Stimulated activated CD4-positive, alpha-beta T cell treated with anti-CD3 and anti-CD28 coated beads, Interleukin-4, amount 100 ng/mL, for 48 hours (primary cell): ENCODE results near the gene NDUFS6.
"Not testable (repeated sequence)": the region's sequence is repeated elsewhere in the genome, so short reads cannot be mapped to it uniquely, and the experiment has no call there.

ENCODE experiments used
- DNase-seq, 2 donors: peaks; one replicate each; pipeline ENCODE4 v3.0.0-alpha.2; 2020; ENCODE audit warnings: low read depth in 2 of 2

The NDUFS6 gene

DNA sequence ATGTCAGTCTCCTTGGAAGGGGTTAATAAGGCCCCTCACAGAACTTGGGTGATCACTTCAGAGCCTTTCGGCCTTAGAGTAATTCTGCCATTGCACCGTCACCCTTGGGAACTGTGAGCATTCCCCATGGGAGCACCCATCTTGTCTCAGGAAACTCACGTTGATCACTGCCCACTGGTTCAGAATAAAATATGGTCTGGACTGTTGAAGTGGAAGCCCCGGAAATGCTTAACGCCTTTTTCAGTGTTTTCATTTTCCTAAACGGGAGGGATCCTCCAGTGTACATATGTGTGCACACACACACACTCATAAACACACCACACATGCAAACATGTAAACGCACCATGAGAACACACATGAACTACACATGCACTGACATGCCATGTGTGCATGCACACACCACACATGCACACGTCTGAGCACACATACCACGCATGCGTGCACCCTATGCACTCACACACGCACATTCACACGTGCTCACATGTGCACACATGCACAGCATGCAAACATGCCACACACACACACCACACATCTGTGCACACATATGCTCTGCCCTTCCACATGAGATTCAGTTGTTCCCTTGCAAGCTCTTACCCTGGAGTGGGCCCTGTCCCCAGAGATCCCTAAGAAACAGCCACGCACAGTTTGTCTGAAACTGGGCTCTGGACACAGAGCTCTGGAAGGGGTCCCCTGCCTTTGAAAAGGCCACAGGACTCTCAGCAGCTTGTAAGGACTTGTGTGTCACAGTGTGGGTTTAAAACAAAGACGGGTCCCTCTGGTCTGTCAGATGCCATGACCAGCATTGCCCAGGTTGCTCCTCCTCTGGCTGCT, 18.6 kb upstream of the NDUFS6 start:
- DNase-seq = no peak

GRCh38 chr5:1783216-1783554, 18.0 kb upstream of the NDUFS6 start:
- no peak for DNase-seq

DNA sequence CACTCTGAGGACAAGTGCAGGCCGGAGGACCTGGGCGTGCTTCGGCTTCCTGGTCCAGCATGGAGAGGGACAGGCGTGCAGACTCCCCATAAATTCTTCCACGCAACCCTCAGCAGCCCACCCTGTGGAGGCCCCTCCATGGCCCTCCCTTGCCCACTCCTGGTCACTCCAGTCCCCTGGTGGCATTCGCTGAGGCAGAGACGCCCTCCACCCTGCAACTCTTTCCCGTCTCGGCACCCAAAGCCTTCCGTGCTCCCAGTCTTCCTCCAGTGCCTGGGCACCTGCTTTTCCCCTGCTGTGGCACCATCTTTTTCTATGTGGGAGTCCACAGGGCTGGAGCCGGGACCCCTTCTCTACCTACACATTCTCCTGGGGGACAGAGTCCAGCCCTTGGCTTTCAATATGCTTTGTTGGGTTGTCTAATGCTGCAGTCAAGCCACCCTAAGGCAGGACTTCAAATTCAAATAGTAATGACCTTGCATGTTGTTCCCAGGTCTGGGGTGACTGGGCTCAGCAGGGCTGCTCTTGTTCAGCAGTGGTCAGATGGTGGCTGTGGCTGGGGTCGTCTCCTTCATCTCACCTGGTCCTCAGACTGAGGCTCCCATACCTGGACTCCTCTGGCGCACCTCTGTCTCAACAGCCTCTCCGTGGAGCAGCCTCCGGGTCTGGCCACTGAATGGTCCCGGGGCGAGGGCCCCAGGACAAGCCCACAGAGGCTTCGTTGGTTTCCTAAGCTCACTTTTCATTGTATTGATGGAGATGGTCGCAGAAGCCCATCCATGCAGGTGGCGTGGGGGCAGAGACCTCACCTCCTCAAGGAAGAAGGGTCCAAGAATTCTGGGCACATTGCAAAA, 16.8 kb upstream of the NDUFS6 start:
- no peak for DNase-seq

DNA sequence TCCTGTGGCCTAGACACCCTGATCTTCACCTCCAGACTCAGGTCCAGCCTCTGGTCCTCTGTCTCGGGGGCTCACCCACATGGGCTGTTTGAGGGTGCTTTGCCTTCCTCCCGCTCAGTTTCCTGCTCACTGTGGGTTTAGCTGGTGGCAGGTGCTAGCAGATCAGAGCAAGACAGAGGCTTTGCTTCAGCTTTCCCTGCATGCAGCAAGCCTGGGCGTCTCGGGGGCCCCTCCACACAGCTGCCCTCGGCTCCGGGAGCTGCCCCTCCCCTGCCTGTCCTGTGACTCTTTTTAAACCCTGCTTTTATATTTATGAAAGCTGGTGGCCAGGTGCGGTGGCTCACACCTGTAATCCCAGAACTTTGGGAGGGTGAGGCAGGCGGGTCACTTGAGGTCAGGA, 16.1 kb upstream of the NDUFS6 start:
- no peak for DNase-seq

DNA sequence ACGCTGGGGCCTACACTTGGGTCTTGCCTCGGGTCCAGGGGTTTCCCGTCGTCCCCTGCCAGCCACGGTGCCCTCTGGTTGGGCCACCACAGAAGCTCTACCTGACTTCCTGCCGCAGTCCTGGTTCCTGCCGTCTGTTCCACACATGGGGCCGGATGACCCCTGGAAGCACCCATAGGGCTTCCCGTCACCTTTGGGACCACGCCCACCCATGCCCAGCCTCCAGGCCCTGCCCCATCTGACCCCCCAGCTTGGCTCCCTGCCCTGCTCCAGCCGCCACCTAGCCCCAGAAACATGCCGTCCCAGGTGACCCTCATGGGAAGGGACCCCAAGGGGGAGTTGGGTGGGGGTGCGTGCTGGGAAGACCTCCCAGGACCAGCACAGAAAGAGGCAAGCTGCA, 15.2 kb upstream of the NDUFS6 start:
- DNase-seq = no peak

DNA sequence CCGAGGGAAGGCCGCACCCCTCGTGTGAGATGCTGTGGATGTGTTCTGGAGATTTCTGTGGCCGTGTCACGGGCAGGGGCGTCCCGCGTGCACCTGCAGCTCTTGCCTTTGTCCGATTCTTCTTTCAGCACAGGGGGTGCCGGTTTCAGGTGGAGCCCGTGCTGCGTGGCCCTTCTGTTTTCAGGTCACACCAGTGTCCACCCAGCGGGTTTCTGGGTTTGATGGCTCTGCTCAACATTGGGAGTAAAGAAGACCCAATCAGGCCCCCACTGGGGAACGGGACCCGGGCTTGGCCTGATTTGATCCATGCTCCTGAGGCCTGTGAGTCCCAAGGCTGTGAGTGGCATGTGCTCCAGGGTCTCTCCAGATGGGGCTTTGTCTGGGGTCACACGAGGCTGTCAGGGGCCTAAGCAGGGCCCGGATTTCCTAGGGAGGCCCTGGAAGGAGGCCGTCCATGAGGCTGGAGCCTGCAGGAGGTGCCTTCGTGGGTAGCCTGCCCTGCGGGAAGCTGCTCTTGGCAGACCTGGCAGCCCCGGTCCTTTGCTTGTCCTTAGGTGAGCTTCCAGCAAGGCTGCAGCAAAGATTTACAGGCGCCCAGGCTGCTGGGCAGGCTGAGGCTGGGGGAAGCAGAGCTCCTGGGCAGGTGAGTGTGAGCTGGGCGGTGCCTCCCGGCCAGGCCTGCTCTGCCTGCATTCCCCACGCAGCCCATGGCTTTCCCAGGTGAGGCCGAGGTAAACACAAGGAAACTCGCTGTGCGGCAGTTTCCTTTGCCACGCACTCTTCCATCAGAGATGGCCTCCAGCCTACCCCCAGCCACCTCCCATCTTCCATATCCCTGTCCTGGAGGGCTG, 14.4 kb upstream of the NDUFS6 start:
- DNase-seq = no peak

GRCh38 chr5:1787472-1788047, 13.6 kb upstream of the NDUFS6 start:
- DNase-seq = no peak

DNA sequence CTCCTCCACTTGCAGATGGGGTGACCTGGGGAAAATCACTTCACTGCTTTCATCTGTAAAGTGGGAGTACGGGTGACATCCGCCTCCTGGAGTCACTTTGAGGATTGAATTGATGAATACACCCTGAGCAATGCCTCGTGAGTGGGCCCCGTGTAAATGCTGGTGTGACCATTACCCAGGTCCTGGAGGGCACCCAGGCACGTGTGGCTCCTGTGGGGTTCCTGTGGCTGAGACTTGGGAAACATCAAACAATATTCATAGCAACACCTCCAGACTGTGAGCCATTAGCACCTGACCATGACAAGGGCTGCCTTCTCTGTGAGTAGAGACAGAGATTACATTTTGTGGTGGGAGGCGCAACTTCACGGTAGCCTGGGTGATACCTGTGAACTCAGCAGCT, 13.0 kb upstream of the NDUFS6 start:
- no peak for DNase-seq

- DNase-seq = no peak
Measured at GRCh38 chr5:1788828-1789227, 12.4 kb upstream of the NDUFS6 start.

DNA sequence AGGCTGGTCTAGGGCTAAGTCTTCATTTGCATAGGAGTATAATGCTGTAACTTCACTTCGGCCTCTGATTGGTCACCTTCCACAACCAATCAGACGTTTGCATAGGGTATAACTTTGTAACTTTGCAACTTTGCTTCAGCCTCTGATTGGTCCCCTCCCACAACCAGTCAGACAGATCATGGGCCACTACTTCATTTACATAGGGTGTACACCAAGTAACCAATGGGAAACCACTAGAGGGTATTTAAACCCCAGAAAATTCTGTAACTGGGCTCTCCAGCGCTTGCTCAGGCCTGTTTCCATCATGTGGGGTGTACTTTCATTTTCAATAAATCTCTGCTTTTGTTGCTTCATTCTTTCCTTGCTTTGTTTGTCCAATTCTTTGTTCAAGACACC, 11.8 kb upstream of the NDUFS6 start:
- not testable (repeated sequence) for DNase-seq

DNA sequence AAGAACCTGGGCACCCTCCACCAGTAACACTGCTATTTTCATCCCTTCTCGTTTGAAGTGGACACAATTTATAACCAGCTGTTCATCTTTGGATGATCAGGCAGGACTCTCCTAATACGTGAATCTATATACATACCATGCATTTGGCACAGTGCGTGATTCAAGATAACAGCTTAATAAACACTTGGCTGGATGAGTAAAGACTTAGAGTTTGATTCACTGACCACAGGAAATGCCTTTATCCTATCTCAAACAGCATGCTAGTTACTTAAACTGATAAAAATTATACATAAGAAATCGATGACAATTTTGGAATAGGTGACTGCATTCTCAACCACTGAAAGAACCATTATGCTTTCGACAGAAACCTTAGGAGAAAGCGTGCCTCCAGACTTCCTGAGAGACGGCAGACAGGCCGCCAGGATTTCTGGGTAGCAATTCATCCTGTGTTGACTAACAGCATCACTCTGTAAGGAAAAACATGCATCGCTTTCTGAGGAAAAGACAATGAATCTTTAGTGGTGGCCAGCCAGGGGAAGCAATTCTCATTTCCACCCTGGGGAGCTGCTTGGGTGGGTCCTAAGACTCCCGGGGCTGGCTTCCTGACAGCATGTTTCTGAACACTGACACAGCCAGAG, 11.3 kb upstream of the NDUFS6 start:
- no peak for DNase-seq

DNA sequence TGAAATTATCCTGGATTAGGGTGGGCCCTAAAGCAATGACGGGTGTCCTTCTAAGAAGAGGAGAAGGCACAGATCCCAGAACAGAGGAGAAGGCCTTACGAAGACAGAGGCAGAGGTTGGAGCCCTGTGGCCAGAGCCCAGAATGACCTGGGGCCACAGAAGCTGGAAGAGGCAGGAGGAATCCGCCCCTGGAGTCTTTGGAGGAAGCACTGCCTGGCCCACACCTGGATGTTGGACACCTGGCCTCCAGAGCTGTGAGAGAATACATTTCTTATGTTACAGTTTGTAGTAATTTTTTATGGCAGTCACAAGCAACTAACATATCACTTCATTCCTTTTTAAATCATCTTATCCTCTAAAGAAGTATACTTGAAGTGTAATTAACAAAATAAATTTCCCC, 10.0 kb upstream of the NDUFS6 start:
- no peak for DNase-seq

- peak; percentile 55 to 68 for DNase-seq
Measured at GRCh38 chr5:1792842-1793266, 8.4 kb upstream of the NDUFS6 start.

DNA sequence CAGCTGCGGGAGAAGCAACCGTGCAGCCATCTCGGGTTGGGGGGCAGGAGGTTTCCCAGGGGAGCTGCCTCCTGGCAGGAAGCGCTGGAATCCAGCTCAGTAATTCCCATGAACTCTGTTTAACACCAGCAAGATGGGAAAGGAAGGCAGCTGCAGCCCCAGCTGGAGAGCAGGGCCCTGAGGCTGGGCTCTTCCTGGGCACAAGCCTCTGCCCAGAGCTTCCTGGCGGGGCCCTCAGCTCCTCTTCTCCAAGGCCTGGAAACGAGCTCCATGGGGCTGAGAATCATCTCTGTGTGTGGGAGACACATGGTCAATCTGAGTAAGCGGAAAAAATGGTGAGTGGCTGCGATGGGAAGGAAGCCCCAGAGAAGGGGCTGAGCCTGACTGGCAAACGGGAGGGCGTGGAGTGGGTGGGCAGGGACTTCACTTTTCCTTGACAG, 7.9 kb upstream of the NDUFS6 start:
- peak in 1 of 2 donors; percentile 16 for DNase-seq

DNA sequence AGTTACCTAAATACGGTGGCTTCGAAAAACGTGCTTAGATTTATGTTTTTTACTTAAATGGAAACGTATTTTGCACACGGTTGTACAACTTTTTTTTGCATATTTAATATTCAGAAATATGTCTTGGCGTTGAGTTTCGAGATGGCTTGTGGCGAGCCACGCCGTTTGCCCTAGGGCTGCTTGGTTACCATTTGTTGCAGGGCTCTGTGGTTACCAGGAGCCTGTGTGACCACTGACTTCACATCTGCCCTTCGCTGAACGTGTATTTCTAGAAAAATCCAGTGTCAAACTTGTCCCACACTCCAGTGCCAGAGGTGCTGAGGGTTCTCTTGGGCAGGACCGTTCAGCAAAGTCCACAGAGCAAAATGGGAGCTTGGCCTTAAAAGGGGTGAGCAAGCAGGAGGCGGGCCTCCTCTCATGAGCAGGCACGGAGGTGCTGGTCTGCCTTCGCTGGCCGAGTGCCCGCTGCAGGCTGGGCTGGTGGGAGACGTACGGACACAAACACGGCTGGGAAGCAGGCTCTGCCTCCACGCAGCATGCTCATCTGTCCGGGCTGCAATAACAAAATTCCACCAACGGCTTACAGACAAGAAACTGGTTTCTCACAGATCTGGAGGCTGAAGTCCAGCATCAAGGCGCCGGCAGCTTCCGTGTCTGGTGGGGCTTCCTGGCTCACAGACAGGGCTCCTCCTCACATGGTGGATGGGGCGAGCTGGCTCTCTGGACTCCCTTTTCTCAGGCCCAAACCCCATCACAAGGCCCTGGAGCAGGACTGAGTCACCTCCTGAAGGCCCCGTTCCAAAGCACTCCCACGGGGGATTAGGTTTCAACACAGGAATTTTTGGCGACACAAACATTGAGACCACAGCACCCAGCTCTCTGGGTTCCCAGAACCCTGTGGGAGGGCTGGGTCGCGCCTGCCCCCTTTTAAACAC, 7.0 kb upstream of the NDUFS6 start:
- DNase-seq = no peak

DNA sequence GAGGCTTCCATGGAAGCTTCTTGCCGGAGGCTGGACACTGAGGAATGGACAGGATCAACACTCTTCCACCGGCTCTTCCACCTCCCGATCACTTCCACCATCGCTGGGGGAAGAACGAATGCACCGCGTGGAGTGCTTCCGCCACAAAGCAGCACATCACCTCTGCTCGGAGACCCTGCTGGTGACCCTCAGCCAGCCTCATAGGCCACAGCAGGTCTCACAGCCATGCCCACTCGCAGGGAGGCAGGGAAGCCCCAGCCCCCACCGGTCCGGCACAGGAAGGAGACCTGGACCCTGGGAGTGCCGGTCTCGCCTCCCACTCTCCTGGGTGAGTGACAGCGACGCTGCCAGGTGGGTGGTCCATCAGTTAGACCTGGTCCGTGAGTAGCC, 6.3 kb upstream of the NDUFS6 start:
- no peak for DNase-seq

DNA sequence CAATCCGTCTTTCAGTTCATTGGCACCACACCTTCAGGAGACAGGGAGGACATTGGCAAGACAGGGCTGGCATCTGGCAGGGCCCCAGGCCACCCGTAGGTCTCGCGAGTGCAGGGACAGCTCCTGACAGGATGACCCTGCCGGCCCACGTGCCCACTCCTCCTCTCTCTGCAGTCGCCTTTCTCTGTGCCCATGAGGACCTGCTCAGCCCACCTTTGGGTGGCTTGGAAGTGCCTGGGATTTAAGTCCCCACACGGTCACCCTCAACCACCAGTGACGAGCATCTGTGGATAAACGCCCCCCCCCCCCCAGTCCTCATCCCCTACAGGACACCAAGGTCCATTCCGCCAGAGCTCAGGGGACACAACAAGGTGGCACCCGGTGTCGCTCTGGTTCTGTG, 5.7 kb upstream of the NDUFS6 start:
- no peak for DNase-seq

DNA sequence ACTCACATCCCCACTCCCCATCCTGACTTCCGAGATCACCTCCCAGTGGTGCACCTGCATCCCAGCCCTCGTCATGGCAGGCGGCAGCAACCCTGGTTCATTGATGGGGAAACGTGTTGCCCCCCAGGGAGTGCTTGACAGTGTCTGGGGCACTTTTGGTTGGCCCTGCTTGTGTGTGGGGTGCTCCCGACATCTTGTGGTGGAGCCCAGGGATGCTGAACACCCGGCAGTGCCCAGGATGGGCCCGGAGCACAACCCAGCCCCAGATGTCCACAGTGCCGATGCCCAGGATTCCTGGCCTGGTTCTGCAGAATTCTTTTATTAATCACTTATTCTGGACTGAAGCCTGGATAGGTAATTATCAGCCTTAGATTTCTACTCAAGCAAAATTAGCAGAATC, 5.3 kb upstream of the NDUFS6 start:
- no peak for DNase-seq

DNA sequence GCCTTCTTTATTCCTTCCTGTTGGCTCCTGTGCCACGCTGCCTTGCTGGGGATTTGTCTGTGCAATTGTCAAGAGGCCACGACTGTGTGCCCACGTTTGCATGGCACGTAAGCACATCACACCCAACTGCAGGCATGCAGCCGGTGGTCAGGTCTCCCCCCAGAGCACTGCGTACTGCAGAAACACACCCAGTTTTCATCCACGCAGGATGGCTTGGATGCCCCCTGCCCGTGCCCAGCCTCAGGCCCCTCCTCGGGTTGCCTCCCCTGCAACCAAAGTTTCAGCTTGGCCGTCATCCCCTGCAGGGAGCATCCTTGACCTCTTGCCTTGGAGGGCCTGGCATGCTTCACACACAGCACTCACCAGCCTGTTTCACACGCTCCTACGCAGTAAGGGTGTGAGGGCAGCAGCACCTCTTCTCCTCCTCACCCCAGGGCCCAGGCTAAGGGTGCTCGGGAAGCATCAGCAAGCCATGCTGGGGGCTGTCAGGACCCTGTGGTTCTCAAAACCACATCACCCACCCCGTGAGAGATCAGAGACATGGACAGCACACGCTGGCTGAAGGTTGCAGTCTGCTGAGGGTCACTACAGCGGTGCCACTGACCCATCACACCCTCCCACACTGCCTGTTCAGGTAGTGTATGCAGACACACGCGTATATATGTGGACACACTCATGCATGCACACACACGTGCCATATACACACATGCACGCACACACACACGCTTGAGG, 4.7 kb upstream of the NDUFS6 start:
- no peak for DNase-seq
